GM11168 (cell line): ENCODE measurements around the gene GALM.
"Not testable (repeated sequence)": the region's sequence is repeated elsewhere in the genome, so short reads cannot be mapped to it uniquely, and the experiment has no call there.

ENCODE experiments used
- in situ Hi-C: fragments of 300-500 bp; cut with MboI; formaldehyde crosslinking; loops from one replicate; pipeline ENCODE4 v1.12.0; 2022; ENCODE audit warnings: low sequenced_read_pairs; ENCODE audit not compliant: unreplicated experiment

The GALM gene

GRCh38 chr2:38704664-38705063, 38.8 kb downstream of the GALM start:
- in situ Hi-C loops = no loop called here

- in situ Hi-C loops = no loop called here
Observed at GRCh38 chr2:38706846-38707345, 41.0 kb downstream of the GALM start.

- in situ Hi-C loops = not testable (repeated sequence)
Observed at GRCh38 chr2:38708491-38708890, 42.6 kb downstream of the GALM start.

- in situ Hi-C loops = no loop called here
Observed at GRCh38 chr2:38708900-38709566, 43.1 kb downstream of the GALM start.

DNA sequence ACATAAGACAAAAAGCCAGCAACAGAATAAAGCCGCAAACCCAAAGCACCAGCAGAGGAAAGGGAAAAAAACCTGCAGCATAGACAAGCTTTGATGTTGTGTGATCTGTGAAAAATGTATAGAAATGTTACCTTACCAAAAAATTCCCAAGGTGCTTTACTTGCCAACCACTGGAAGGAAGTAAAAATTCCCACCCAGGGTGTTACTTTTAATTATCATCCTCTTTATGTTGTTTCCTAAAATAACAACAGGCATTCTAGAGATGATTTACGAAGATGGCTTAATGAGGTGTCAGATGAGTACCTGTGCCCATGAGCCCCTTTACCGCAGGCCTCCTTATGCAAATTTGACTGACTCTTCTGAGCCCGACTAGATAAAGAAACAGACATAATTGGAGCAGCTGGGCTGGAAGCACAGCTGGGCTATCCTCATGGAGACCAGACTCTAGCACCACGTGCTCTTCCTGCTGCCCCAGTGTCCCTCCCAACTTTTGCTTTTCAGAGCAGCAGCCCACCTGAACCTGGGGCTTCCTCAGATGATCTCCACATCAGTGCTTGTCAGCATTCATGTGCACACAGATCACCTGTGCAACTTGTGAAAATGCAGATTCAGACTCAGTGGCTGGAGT, 43.8 kb downstream of the GALM start:
- in situ Hi-C loops = loop anchor here (5.0 kb wide), 1 partner anchor 107 kb away; the partner anchor contains the start of gene HNRNPLL

- in situ Hi-C loops = loop anchor here (5.0 kb wide), 1 partner anchor 109 kb away; the partner anchor contains the start of gene HNRNPLL
Observed at GRCh38 chr2:38711558-38711957, 45.6 kb downstream of the GALM start.

DNA sequence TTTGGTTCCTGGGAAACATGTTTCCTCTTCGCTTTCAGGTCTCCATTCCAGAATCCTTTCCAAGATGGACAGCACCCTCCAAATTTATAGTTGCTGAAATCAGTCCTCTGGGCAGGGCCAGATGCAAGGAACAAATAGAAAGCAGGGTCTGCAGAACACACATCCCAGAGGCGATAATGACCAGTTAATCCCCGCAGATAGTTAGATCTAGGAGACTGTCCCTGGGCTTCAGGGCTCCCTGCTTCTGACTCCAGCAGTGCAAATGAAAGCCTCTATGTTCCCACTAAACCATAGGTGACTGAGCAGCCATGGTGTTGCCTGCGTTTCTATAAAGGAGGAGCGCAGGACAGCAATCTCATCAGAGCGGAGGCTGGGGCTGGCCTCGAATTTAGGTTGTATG, 46.5 kb downstream of the GALM start:
- in situ Hi-C loops = loop anchor here (5.0 kb wide), 1 partner anchor 110 kb away; the partner anchor contains the start of gene HNRNPLL

DNA sequence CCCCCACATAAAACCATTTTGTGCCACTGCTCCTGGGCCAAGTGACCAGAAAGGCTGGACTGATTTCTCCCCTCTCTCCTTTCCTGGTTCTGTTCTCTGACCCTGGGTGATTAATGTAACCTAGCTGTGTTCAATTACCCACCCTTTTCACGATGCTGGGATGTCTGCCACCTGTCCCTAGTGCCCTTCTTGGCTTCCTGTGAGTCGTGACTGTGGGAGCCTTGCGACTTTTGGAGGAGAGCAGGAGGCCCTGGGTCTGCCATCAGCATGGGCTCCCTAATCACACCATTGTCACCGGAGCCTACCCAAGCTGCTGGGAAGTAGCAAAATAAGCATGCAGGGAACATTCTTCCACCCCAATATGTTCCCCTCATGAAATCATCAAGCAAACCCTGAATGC, 47.0 kb downstream of the GALM start:
- in situ Hi-C loops = loop anchor here (5.0 kb wide), 1 partner anchor 111 kb away; the partner anchor contains the start of gene HNRNPLL

DNA sequence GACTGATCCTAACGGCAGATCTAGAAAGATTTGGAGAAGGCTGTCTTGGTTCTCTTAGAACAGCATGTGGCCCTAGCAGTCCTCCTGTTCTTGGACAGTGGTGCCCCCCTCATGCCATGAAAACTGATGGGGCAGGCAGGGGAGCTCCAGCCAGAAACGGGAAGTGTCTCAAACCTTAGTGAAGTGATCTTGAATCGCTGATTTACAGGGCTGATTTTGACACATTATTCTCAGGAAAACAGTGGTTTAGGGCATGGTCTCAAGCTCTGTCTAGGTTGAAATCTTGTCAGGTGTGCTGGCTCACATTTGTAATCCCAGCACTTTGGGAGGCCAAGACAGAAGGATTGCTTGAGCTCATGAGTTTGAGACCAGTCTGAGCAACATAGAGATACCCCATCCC, 47.4 kb downstream of the GALM start:
- in situ Hi-C loops = loop anchor here (5.0 kb wide), 1 partner anchor 111 kb away; the partner anchor contains the start of gene HNRNPLL

DNA sequence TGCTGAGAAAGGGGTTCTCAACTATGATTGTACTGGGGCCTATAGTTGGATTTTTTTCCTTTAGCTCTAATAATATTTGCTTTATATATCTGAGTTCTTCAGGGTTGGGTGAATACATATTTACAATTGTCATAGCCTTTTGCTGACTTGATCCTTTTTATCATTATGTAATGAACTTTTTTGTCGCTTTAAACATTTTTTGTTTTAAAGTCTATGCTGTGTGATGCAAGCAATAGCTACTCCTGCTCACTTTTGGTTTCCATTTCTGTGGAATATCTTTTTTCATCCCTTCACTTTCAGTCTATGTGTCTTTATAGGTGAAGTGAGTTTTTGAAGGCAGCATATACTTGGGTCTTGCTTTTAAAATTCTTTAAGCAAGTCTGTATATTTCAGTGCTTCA, 49.0 kb downstream of the GALM start:
- in situ Hi-C loops = loop anchor here (5.0 kb wide), 1 partner anchor 113 kb away; the partner anchor contains the start of gene HNRNPLL

- in situ Hi-C loops = no loop called here
Observed at GRCh38 chr2:38716185-38716584, 50.3 kb downstream of the GALM start.

GRCh38 chr2:38718601-38719000, 52.7 kb downstream of the GALM start:
- in situ Hi-C loops = no loop called here

DNA sequence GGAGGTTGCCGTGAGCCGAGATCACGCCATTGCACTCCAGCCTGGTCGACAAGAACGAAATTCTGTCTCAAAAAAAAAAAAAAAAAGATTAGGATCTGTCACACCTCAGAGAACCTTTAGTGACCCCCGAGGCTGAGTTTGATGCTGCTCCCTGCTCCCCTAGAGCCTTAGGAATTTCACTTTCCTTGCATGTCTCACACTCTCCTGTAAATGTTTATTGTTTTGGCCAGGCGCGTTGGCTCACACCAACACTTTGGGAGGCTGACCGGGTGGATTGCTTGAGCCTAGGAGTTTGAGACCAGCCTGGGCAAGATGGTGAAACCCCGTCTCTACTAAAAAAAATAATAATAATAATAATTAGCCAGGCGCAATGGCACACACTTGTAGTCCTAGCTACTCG, 53.8 kb downstream of the GALM start:
- in situ Hi-C loops = no loop called here

GRCh38 chr2:38720613-38721241, 54.8 kb downstream of the GALM start:
- in situ Hi-C loops = no loop called here

DNA sequence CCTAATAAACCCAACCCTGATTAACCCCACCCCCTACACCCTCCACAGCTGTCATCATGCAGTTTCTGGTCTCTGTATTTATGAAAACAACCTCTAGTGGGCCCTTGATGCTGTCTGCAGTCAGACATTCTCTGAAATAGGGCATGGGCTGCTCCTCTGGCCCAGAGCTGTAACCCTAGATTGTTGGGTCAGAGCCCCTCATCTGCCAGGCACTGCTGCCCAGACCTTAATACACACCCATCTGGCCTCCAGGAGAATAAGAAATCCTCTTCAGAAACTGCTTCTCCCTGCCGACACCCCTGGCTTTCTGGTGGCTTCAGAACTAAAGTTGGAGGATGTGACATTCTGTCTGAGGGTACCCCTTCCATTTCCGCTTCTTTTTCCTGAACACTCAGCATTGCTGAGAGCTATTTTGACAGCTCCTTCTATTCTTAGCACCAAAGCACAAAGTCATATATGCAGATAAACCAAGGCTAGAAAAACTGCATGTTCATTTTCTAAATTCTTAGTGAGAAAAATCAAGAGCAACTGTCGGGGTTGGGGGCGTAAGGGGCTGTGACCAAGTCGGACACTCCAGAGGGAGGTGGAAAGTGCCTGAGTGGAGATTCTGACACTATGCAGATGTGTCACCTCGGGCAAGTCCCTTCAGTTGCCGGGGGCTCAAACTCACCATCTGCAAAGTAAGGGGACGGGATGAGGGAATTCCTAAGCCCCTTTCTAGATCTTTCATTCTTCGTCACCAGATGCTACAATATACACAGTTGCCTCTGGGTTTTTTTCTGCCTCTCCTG, 56.6 kb downstream of the GALM start:
- in situ Hi-C loops = no loop called here

DNA sequence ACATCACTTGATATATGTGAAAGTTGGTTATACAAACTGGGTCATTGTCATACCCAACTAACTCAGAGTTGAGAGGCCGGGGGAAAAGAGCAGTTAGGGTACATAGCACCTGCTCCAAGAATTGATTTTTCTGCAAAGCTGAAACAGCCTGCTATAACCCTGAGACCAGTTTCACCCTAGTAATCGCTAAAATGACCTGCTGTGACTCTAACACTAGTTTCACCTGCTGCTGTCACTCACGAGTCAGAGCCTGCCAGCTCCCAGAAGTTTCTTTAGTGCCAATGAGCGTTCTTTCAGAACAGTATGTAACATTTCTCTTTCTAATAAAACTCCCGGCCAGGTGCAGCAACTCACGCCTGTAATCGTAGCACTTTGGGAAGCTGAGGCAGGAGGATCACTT, 57.3 kb downstream of the GALM start:
- in situ Hi-C loops = no loop called here

DNA sequence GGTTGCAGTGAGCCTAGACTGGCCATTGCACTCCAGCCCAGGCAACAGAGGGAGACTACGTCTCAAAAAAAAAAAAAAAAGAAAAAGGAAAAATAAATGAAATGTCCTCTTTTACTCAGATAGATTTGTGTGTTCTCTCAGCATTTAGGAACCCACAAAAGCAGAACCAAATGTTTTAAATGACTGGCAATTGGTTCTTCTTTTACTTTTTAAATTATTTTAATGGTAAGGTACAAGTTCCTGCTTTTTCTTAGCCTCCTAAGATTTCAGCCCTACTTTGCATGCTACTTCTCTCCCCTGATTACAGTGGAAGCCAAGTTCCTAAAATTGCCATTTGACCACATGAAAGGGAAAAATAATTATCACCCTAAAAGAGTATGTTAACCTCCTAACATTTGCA, 61.7 kb downstream of the GALM start:
- in situ Hi-C loops = loop anchor here (25.0 kb wide), 1 partner anchor 415 kb away; no protein-coding TSS in a partner anchor

DNA sequence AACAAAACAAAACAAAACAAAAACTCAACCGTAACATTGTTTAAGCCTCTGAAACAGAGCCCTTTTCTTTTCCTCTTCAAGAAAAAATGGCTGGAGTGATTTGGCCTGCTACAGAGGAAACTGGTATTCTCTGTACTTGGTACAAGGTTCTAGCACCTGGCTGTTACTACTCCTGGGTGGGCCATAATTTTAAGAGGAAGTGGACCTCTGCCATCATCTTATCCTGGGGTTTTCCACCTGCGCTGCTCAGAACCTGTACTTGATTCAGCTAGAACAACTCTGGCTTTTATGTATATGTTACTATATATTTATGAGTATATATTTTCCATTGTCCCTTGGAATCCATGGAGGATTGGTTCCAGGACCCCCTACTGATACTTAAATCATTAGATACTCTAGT, 62.8 kb downstream of the GALM start:
- in situ Hi-C loops = loop anchor here (25.0 kb wide), 1 partner anchor 416 kb away; no protein-coding TSS in a partner anchor

DNA sequence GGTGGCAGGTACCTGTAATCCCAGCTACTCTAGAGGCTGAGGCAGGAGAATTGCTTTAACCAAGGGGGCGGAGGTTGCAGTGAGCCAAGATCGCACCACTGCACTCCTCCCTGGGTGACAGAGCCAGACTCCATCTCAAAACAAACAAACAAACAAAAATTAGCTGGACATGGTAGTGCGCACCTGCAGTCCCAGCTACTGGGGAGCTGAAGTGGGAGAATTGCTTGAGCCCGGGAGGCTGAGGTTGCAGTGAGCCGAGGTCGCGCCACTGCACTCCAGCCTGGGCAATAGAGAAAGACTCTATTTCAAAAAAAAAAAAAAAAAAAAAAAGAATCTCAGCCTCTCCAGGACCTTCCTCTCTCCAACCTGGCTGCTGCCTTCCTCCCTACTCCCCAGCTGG, 65.2 kb downstream of the GALM start:
- in situ Hi-C loops = loop anchor here (25.0 kb wide), 1 partner anchor 419 kb away; no protein-coding TSS in a partner anchor

DNA sequence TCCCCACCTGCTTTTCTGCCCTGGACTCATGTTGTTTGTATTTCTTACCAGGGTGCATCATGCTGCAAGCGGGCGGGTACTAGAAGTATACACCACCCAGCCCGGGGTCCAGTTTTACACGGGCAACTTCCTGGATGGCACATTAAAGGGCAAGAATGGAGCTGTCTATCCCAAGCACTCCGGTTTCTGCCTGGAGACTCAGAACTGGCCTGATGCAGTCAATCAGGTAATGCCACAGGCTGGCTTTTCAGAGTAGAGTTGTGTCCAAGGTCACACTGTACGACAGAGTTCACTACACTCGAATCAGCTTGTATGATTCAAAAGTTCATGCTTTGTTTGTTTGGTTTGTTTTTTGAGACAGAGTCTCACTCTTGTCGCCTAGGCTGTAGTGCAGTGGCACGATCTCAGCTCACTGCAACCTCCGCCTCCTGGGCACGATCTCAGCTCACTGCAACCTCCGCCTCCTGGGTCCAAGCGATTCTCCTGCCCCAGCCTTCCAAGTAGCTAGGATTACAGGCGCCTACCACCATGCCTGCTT, 65.8 kb downstream of the GALM start:
- in situ Hi-C loops = loop anchor here (25.0 kb wide), 1 partner anchor 419 kb away; no protein-coding TSS in a partner anchor
